Lung (tissue), 12 donors: ENCODE results near the gene UTS2R. TPM values are rescaled to one million over a fixed set of nuclear protein-coding genes. Genes with fewer than 3 reads are reported as not detected.

Experiments used
- ATAC-seq: fragments of 200-7000 bp; cut with Tn5 transposase; one replicate; pipeline ENCODE4 v1.9.1; 2020; ENCODE audit warnings: moderate number of reproducible peaks; ENCODE audit not compliant: insufficient read depth, low FRiP score
- DNase-seq, 3 donors: peaks; one replicate each; pipeline ENCODE4 v3.0.0-alpha.2; 2013 to 2017
- H3K27ac ChIP-seq, 2 donors: one replicate each; pipeline ENCODE4 v1.5.1; 2013; ENCODE audit warnings: mild to moderate bottlenecking in 2 of 2, moderate library complexity in 2 of 2, control low read depth in 1 of 2, inconsistent platforms in 1 of 2, low read depth in 1 of 2, low read length in 1 of 2
- H3K27me3 ChIP-seq, 3 donors: one replicate each; pipeline ENCODE4 v1.5.1; 2013; ENCODE audit warnings: low read length in 2 of 3; ENCODE audit not compliant: control insufficient read depth in 3 of 3, insufficient read depth in 3 of 3
- H3K36me3 ChIP-seq, 4 donors: one replicate each; pipeline ENCODE4 v1.5.1; 2013; ENCODE audit warnings: low read length in 4 of 4, mild to moderate bottlenecking in 1 of 4, moderate library complexity in 1 of 4; ENCODE audit not compliant: control insufficient read depth in 4 of 4, insufficient read depth in 4 of 4
- H3K4me1 ChIP-seq, 5 donors: one replicate each; pipeline ENCODE4 v1.5.1; 2013; ENCODE audit warnings: low read length in 5 of 5, mild to moderate bottlenecking in 2 of 5, moderate library complexity in 1 of 5; ENCODE audit not compliant: control insufficient read depth in 5 of 5, insufficient read depth in 5 of 5
- H3K4me3 ChIP-seq: one replicate; pipeline ENCODE4 v1.5.1; 2013; ENCODE audit warnings: mild to moderate bottlenecking, control low read depth, moderate library complexity
- H3K9ac ChIP-seq, 2 donors: one replicate each; pipeline ENCODE4 v1.5.1; 2013; ENCODE audit warnings: low read length in 2 of 2, control low read depth in 1 of 2; ENCODE audit not compliant: insufficient read depth in 1 of 2
- H3K9me3 ChIP-seq, 4 donors: one replicate each; pipeline ENCODE4 v1.5.1; 2013; ENCODE audit warnings: low read length in 3 of 4, mild to moderate bottlenecking in 1 of 4, moderate library complexity in 1 of 4; ENCODE audit not compliant: control insufficient read depth in 4 of 4, insufficient read depth in 3 of 4
- CTCF ChIP-seq: IDR thresholded peaks from 2 replicates; pipeline ENCODE4 v1.5.1; 2012; ENCODE audit warnings: mild to moderate bottlenecking; ENCODE audit errors: control extremely low read depth, extremely low read depth
- WGBS, 2 donors: extraction: QIAGEN DNeasy Blood & Tissue Kit; methylation state at CpG; one replicate each; pipeline ENCODE4 v1.1.7; 2013; 5-methylcytosine and 5-hydroxymethylcytosine counted together
- polyA plus RNA-seq, 2 donors: library from polyadenylated mRNA; stranded (reverse); fragments of 200-250 nt; gene quantifications; one replicate each; pipeline ENCODE4 v1.2.1, GENCODE V29; 2013
- total RNA-seq, 2 donors: library from RNA; depleted of rRNA in 1 of 2; stranded (reverse); fragments of >200 nt in 1 of 2; gene quantifications; one replicate each; pipeline ENCODE4 v1.2.1, GENCODE V29; 2014 to 2021
- donor health status: control.
- donor health status: control.
- donor health status: Bipolar disorder and iron deficiency.
- donor health status: healthy.
- donor health status: DM: yes; HTN: yes; CAD: no.

Gene UTS2R
- total and polyA plus RNA-seq, 4 donors: 0.17 TPM; not detected in 3

- ATAC-seq: no peak
- H3K9me3 ChIP-seq: no peaks in the 10 kb centered on the region
- H3K27me3 ChIP-seq: peaks cover 0 to 22% (median 2%) of the 10 kb centered on the region in 3 donors
- H3K36me3 ChIP-seq: no peaks in the 10 kb centered on the region
- no peak for TF ChIP-seq CTCF
- H3K4me1 ChIP-seq: peaks cover 0 to 40% (median 16%) of the 10 kb centered on the region in 5 donors
- WGBS, 2 donors: 59 to 63% methylated on average over 25 of the region's 25 CpGs
- H3K9ac ChIP-seq: no peak overlapping the region
- H3K27ac ChIP-seq: peak overlapping the region in 1 of 2 donors; percentile 82
- no peak for DNase-seq
- no peak overlapping the region for H3K4me3 ChIP-seq
Observed at GRCh38 chr17:82334204-82334621, 37.4 kb upstream of the UTS2R start.

- Histone ChIP-seq H3K36me3 (no peaks in the 10 kb centered on the region), H3K4me1 (peaks cover 2 to 37% (median 14%) of the 10 kb centered on the region in 5 donors), H3K9me3 (no peaks in the 10 kb centered on the region), H3K9ac (no peak overlapping the region), H3K27me3 (peaks cover 0 to 22% (median 2%) of the 10 kb centered on the region in 3 donors), H3K27ac (peak overlapping the region in 1 of 2 donors; percentile 82), H3K4me3 (peak overlapping the region; percentile 33)
- peak in 2 of 3 donors; percentile 48 to 61 for DNase-seq
- WGBS, 2 donors: 12 to 28% methylated on average over 16 of the region's 16 CpGs
- TF ChIP-seq CTCF: no peak
- ATAC-seq: no peak
Observed at GRCh38 chr17:82334622-82335394, 36.8 kb upstream of the UTS2R start.

DNA sequence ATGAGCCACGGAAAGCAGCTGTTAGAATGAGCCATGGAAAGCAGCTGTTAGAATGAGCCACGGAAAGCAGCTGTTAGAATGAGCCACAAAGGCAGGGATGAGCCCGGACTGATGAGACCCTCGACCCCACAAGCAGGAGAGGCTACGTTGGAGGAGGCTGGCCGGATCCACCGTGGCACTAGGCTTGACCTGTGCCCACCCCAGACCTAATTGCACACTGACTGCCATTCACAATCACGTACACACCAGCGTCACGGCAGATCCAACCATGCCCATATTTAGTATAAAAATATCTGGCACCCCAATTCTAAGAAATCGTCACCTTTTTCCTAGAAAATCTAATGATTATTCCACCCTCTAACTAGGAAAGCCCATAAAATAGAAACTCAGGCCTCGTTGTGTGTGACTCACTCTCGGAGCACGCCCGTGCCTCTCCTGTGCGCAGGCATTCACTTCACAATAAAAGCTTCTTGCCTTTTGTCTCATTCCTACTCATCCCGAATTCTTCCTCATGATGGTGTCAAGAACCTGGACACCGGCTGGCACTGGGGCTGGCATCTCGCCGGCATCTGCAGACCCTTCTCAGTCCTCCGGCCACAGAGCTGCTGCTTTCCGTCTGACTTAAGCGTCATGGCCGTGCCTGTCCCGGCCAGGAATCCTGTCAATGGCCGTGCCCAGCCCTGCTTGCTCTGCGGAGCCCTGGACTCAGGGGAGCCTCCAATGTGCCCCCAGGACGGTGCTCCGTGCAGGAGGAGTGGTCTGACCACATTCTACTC, 32.5 kb upstream of the UTS2R start:
- ATAC-seq (no peak), DNase-seq (peak; percentile 42 to 58 (median 56))
- peaks cover 0 to 14% (median 2%) of the 10 kb centered on the region in 5 donors for H3K4me1 ChIP-seq
- no peaks in the 10 kb centered on the region for H3K9me3 ChIP-seq
- H3K27ac ChIP-seq: peak overlapping the region in 1 of 2 donors; percentile 72
- H3K9ac ChIP-seq: no peak overlapping the region
- no peak overlapping the region for H3K4me3 ChIP-seq
- no peak for TF ChIP-seq CTCF
- 36 to 67% methylated on average over 29 of the region's 29 CpGs for WGBS, 2 donors
- H3K27me3 ChIP-seq: peaks cover 0 to 4% (median 2%) of the 10 kb centered on the region in 3 donors
- no peaks in the 10 kb centered on the region for H3K36me3 ChIP-seq
